K562 (cell line): Measurements from ENCODE around the gene EIF2S2. TPM values are rescaled to one million over a fixed set of nuclear protein-coding genes. Genes with fewer than 3 reads are reported as not detected.

Experiments
- ATAC-seq: fragments of 200-7000 bp; cut with Tn5 transposase; 3 replicates; pipeline ENCODE4 v1.9.1; 2020; ENCODE audit warnings: moderate library complexity
- BruUV-seq: library from RNA; stranded (reverse); fragments of 400-500 nt; replicated peaks from 2 replicates; lab custom pipeline; 2021; lab: Mats Ljungman, UMichigan
- CTCF ChIA-PET: fragments of 300-600 bp; formaldehyde crosslinking; extraction: SDS; loops from one replicate; lab custom pipeline; 2021; ENCODE audit warnings: low intra/inter-chr PET ratio; lab: Yijun Ruan, JAX
- POLR2A ChIA-PET: fragments of 300-600, 350-650 bp; sonication (Branson Sonifier 250); formaldehyde crosslinking; extraction: SDS; loops from one replicate; lab custom pipeline; 2021; ENCODE audit warnings: antibody characterized with exemption, inconsistent platforms; lab: Yijun Ruan, JAX
- DNase-seq, 4 experiments: peaks; one replicate each; pipeline versions ENCODE4 v3.0.0 to v3.0.0-alpha.2; 2011 to 2018; ENCODE audit warnings: low spot score in 3 of 4, mixed read lengths in 3 of 4; ENCODE audit errors: extremely low read depth in 1 of 4
- FAIRE-seq: peaks from 2 replicates; lab custom pipeline; 2011; peaks lifted over from hg19 to GRCh38; lab: Jason Lieb, UNC
- H2AFZ ChIP-seq: 2 replicates; pipeline ENCODE4 v1.6.0; 2011; ENCODE audit warnings: low read depth, low read length, control low read depth, inconsistent platforms
- H3K27ac ChIP-seq: fragments of 200-600 bp; 3 replicates; pipeline ENCODE4 v1.8.0; 2011; ENCODE audit warnings: low read depth, mild to moderate bottlenecking, control low read depth, inconsistent platforms, low read length, moderate library complexity, mixed read lengths; ENCODE audit errors: extremely low read depth
- H3K27me3 ChIP-seq, 2 experiments: fragments of 300-600 bp in 1 of 2; 2 replicates in 1 of 2; 3 replicates in 1 of 2; pipeline versions ENCODE4 v1.6.0 to v1.8.0; 2011; ENCODE audit warnings: inconsistent platforms in 2 of 2, low read length in 2 of 2, mild to moderate bottlenecking in 1 of 2, mixed read lengths in 1 of 2, moderate library complexity in 1 of 2; ENCODE audit not compliant: control insufficient read depth in 2 of 2, insufficient read depth in 2 of 2
- H3K36me3 ChIP-seq: fragments of 300-600 bp; 3 replicates; pipeline ENCODE4 v1.8.0; 2011; ENCODE audit warnings: mild to moderate bottlenecking, low read length, inconsistent platforms; ENCODE audit not compliant: control insufficient read depth, insufficient read depth
- H3K4me1 ChIP-seq, 2 experiments: fragments of 200-600 bp in 1 of 2; replicated peaks in 1 of 2; 2 replicates in 1 of 2; 3 replicates in 1 of 2; pipeline versions ENCODE4 v1.5.1 to v1.8.0; 2011; ENCODE audit warnings: inconsistent platforms in 2 of 2, low read length in 2 of 2, mild to moderate bottlenecking in 1 of 2, mixed read lengths in 1 of 2, moderate library complexity in 1 of 2; ENCODE audit not compliant: control insufficient read depth in 2 of 2, insufficient read depth in 2 of 2
- H3K4me2 ChIP-seq: 2 replicates; pipeline ENCODE4 v1.6.1; 2011; ENCODE audit warnings: low read length, control low read depth, inconsistent platforms, mixed read lengths; ENCODE audit not compliant: insufficient read depth
- H3K4me3 ChIP-seq: fragments of 200-600 bp; sonication (generic), shearing (Covaris generic); 2 replicates; pipeline ENCODE4 v1.5.1; 2016; ENCODE audit warnings: control low read depth, inconsistent platforms
- H3K79me2 ChIP-seq: fragments of 200-600 bp; 3 replicates; pipeline ENCODE4 v1.8.0; 2011; ENCODE audit warnings: low read length, inconsistent platforms; ENCODE audit not compliant: control insufficient read depth, insufficient read depth
- H3K9ac ChIP-seq, 2 experiments: 2 replicates each; pipeline versions ENCODE4 v1.6.0 to v1.6.1; 2011; ENCODE audit warnings: low read depth in 2 of 2, low read length in 2 of 2, control low read depth in 1 of 2, inconsistent platforms in 1 of 2, mild to moderate bottlenecking in 1 of 2, mixed read lengths in 1 of 2; ENCODE audit not compliant: insufficient read depth in 1 of 2
- H3K9me1 ChIP-seq: one replicate; pipeline ENCODE4 v1.6.0; 2011; ENCODE audit warnings: inconsistent platforms, mild to moderate bottlenecking, low read length, moderate library complexity; ENCODE audit not compliant: control insufficient read depth, insufficient read depth
- H3K9me3 ChIP-seq: replicated peaks from 2 replicates; pipeline ENCODE4 v1.5.1; 2011; ENCODE audit warnings: low read depth, low read length, inconsistent platforms; ENCODE audit not compliant: control insufficient read depth, insufficient read depth
- H4K20me1 ChIP-seq: replicated peaks from 2 replicates; pipeline ENCODE4 v1.6.1; 2011; ENCODE audit warnings: low read length, inconsistent platforms, mixed read lengths; ENCODE audit not compliant: control insufficient read depth, insufficient read depth
- CCAR2 ChIP-seq: fragments of 200-400 bp; formaldehyde crosslinking; IDR thresholded peaks from 2 replicates; pipeline ENCODE4 v1.6.1; 2017; ENCODE audit warnings: mild to moderate bottlenecking, low read depth, low read length
- DNMT1 ChIP-seq: fragments of 450-650 bp; IDR thresholded peaks from 2 replicates; pipeline ENCODE4 v1.6.1; 2016; ENCODE audit warnings: antibody characterized with exemption, mild to moderate bottlenecking
- E2F3 ChIP-seq: fragments of 250-450 bp; sonication (Bioruptor Pico); IDR thresholded peaks from 2 replicates; pipeline ENCODE4 v1.4.0; 2020; ENCODE audit warnings: mild to moderate bottlenecking
- KAT2B ChIP-seq: IDR thresholded peaks from one replicate; pipeline ENCODE4 v1.6.1; 2012; ENCODE audit warnings: low read depth, mild to moderate bottlenecking, control low read depth, inconsistent platforms, low read length, moderate library complexity
- L3MBTL2 ChIP-seq: fragments of 450-650 bp; IDR thresholded peaks from 2 replicates; pipeline ENCODE4 v1.6.1; 2016; ENCODE audit warnings: mild to moderate bottlenecking, moderate library complexity
- MCM2 ChIP-seq: fragments of 450-650 bp; IDR thresholded peaks from 2 replicates; pipeline ENCODE4 v1.6.1; 2017; ENCODE audit warnings: low read depth, mild to moderate bottlenecking
- MCM7 ChIP-seq, 2 experiments: fragments of 450-650 bp; IDR thresholded peaks; 2 replicates each; pipeline ENCODE4 v1.6.1; 2016 to 2018
- NBN ChIP-seq: fragments of 450-650 bp; IDR thresholded peaks from 2 replicates; pipeline ENCODE4 v1.6.1; 2016; ENCODE audit warnings: low read depth, mild to moderate bottlenecking
- NR2C1 ChIP-seq, 2 experiments: fragments of 450-650 bp; IDR thresholded peaks; 2 replicates each; pipeline ENCODE4 v1.6.1; 2017; ENCODE audit warnings: mild to moderate bottlenecking in 2 of 2, antibody characterized with exemption in 1 of 2, inconsistent platforms in 1 of 2, missing compliant biosample characterization in 1 of 2, missing genetic modification characterization in 1 of 2
- POLR2G ChIP-seq: fragments of 200-400 bp; formaldehyde crosslinking; IDR thresholded peaks from 2 replicates; pipeline ENCODE4 v1.6.1; 2017; ENCODE audit warnings: low read depth, mild to moderate bottlenecking, antibody characterized with exemption, low read length, moderate library complexity
- RAD21 ChIP-seq, 2 experiments: fragments of 250-450 bp in 1 of 2; fragments of 450-650 bp in 1 of 2; sonication (Bioruptor Pico) in 1 of 2; formaldehyde crosslinking in 1 of 2; IDR thresholded peaks in 1 of 2; conservative IDR thresholded peaks in 1 of 2; 2 replicates each; pipeline versions ENCODE4 v1.4.0 to v1.8.0; 2020 to 2022; ENCODE audit warnings: mild to moderate bottlenecking in 2 of 2, moderate library complexity in 1 of 2
- RBM15 ChIP-seq: fragments of 200-400 bp; formaldehyde crosslinking; IDR thresholded peaks from 2 replicates; pipeline ENCODE4 v1.6.1; 2018; ENCODE audit warnings: mild to moderate bottlenecking, low read length, moderate library complexity; ENCODE audit not compliant: insufficient read depth
- SIN3A ChIP-seq, 2 experiments: fragments of 150-350 bp in 1 of 2; IDR thresholded peaks; 2 replicates each; pipeline ENCODE4 v1.6.1; 2011 to 2016; ENCODE audit warnings: borderline replicate concordance in 2 of 2, low read depth in 2 of 2, low read length in 2 of 2, mild to moderate bottlenecking in 2 of 2, moderate library complexity in 2 of 2; ENCODE audit not compliant: control insufficient read depth in 1 of 2
- SNAPC5 ChIP-seq: fragments of 250-450 bp; sonication (Bioruptor Pico); IDR thresholded peaks from 2 replicates; pipeline ENCODE4 v1.8.0; 2021; ENCODE audit warnings: moderate library complexity, mild to moderate bottlenecking, inconsistent platforms
- TARDBP ChIP-seq: fragments of 450-650 bp; IDR thresholded peaks from 2 replicates; pipeline ENCODE4 v1.6.1; 2016
- ZBTB43 ChIP-seq: sonication (generic); formaldehyde crosslinking; IDR thresholded peaks from 2 replicates; pipeline ENCODE4 v1.8.0; 2023; ENCODE audit warnings: mild to moderate bottlenecking, missing genetic modification reagents
- ZBTB7A ChIP-seq: IDR thresholded peaks from 2 replicates; pipeline ENCODE4 v1.6.1; 2011; ENCODE audit warnings: low read depth, mild to moderate bottlenecking, low read length, moderate library complexity, borderline replicate concordance; ENCODE audit not compliant: control insufficient read depth
- ZNF134 ChIP-seq: fragments of 250-450 bp; sonication (Bioruptor Pico); conservative IDR thresholded peaks from 2 replicates; pipeline ENCODE4 v1.4.0; 2020
- ZNF165 ChIP-seq: fragments of 250-450 bp; sonication (Bioruptor Pico); IDR thresholded peaks from 2 replicates; pipeline ENCODE4 v1.4.0; 2020; ENCODE audit warnings: borderline replicate concordance
- ZNF354B ChIP-seq: fragments of 250-450 bp; sonication (Bioruptor Pico); IDR thresholded peaks from 2 replicates; pipeline ENCODE4 v1.4.0; 2020
- ZNF707 ChIP-seq: fragments of 250-450 bp; sonication (Bioruptor Pico); conservative IDR thresholded peaks from 2 replicates; pipeline ENCODE4 v1.8.0; 2022; ENCODE audit warnings: inconsistent platforms, mild to moderate bottlenecking, moderate library complexity
- WGBS: fragments of 100-300 bp; shearing (Covaris generic); methylation state at CpG from one replicate; pipeline ENCODE4 v1.1.6; 2016; ENCODE audit warnings: low coverage, mixed read lengths; ENCODE audit not compliant: insufficient coverage; ENCODE audit errors: missing lambda C conversion rate; 5-methylcytosine and 5-hydroxymethylcytosine counted together
- in situ Hi-C: fragments of 300-500 bp; cut with MboI; formaldehyde crosslinking; loops from 4 replicates; pipeline ENCODE4 v1.15.0; 2018; ENCODE audit warnings: inconsistent platforms, mixed read lengths
- intact Hi-C: fragments of 100-400 bp; cut with micrococcal nuclease; formaldehyde crosslinking; loops from 2 replicates; pipeline ENCODE4 v1.14.2; 2022
- polyA plus RNA-seq, 8 experiments: library from polyadenylated mRNA; depleted of rRNA in 4 of 8; stranded (reverse) in 5 of 8; unstranded in 3 of 8; fragments of >200 nt; fragmentation: Nextera tagmentation in 2 of 8; fragmentation: Illumina TruSeq in 1 of 8; extraction: Ambion mirVana in 2 of 8; extraction: Trizol in 1 of 8; gene quantifications; 2 replicates each; pipeline versions ENCODE4 v1.2.1 to v1.2.3, GENCODE V29; 2011 to 2014; ENCODE audit warnings: inconsistent platforms in 1 of 8, missing spikeins in 1 of 8
- total RNA-seq, 7 experiments: library from RNA; depleted of rRNA in 6 of 7; stranded (reverse); fragments of >200 nt in 6 of 7; fragmentation: Illumina TruSeq in 2 of 7; extraction: Trizol in 2 of 7; gene quantifications; 2 replicates each; pipeline versions ENCODE4 v1.2.1 to v1.2.3, GENCODE V29; 2011 to 2021; ENCODE audit warnings: low replicate concordance in 1 of 7
- TF ChIP-seq, protein P1 (sequence below): sonication (generic); formaldehyde crosslinking; IDR thresholded peaks from 2 replicates; pipeline ENCODE4 v1.8.0; 2022; ENCODE audit warnings: missing genetic modification reagents, mild to moderate bottlenecking, moderate library complexity, borderline replicate concordance

EIF2S2 gene
- total and polyA plus RNA-seq, 9 of the 15 experiments (the other 6 are each of a cell fraction or from before 2014, with no cell fraction given) = 79.7 to 220 (median 154) TPM

- peak; percentile 23 for ATAC-seq
- Histone ChIP-seq H4K20me1 (peaks cover 37% of the 10 kb centered on the region), H3K4me3 (peak overlapping the region; percentile 99), H3K27ac (peak overlapping the region; percentile 99), H2AFZ (peak overlapping the region; percentile 94), H3K79me2 (peaks cover 45% of the 10 kb centered on the region), H3K4me1 (peaks cover 17 to 21% of the 10 kb centered on the region in 2 experiments; a peak in 4 of 5 replicates), H3K9ac (peak overlapping the region; percentile 100), H3K27me3 (no peaks in the 10 kb centered on the region), H3K9me1 (no peaks in the 10 kb centered on the region), H3K4me2 (peak overlapping the region; percentile 99), H3K36me3 (peaks cover 36% of the 10 kb centered on the region), H3K9me3 (no peaks in the 10 kb centered on the region)
- intact Hi-C loops = no loop called here
- ChIA-PET CTCF (interaction anchor here (1.2 kb wide), 1 partner anchor 27 kb away, joined by 3 read pairs; no protein-coding TSS in a partner anchor), POLR2A (interaction anchor here (0.6 to 2.8 kb wide), 26 partner anchors 9 to 708 kb away, joined by 3 to 32 read pairs (median 4); partner anchors contain the start of genes CHMP4B and RALY)
- DNase-seq = peak in 2 of 4 experiments; percentile 46 to 61
- TSS peak; percentile 99 for BruUV-seq
- WGBS = 3% methylated on average over 18 of the region's 18 CpGs
- in situ Hi-C loops = no loop called here
- no peak for FAIRE-seq
- TF ChIP-seq NBN (peak; percentile 45; the same call in 1 of the 2 replicates), RAD21 (CRISPR knock-in tag; conservative IDR thresholded peaks at IDR 0.05 in 1 of 2, IDR thresholded peaks at IDR 0.05 in 1 of 2) (no peak), MCM2 (no peak), SIN3A (IDR thresholded peaks at IDR 0.05; ENCODE audit: borderline replicate concordance in 2 of 2, control insufficient read depth in 1 of 2, low read depth in 2 of 2, low read length in 2 of 2) (peak in 1 of 2 experiments; percentile 7; a peak in 2 of 4 replicates), ZNF165 (CRISPR knock-in tag) (no peak), ZNF707 (no peak), E2F3 (no peak), POLR2G (no peak), RBM15 (no peak), ZNF134 (CRISPR knock-in tag) (no peak), KAT2B (no peak), ZNF354B (no peak), CCAR2 (no peak), NR2C1 (IDR thresholded peaks at IDR 0.05) (no peak), NR2C1 (tag; IDR thresholded peaks at IDR 0.05) (no peak), L3MBTL2 (peak; percentile 2; the same call in 1 of the 2 replicates), TARDBP (peak; percentile 29; the same call in 1 of the 2 replicates), SNAPC5 (CRISPR knock-in tag) (no peak), ZBTB43 (CRISPR knock-in tag) (no peak), ZBTB7A (no peak), MCM7 (IDR thresholded peaks at IDR 0.05) (no peak), DNMT1 (no peak)
- TF ChIP-seq, protein P1, sequence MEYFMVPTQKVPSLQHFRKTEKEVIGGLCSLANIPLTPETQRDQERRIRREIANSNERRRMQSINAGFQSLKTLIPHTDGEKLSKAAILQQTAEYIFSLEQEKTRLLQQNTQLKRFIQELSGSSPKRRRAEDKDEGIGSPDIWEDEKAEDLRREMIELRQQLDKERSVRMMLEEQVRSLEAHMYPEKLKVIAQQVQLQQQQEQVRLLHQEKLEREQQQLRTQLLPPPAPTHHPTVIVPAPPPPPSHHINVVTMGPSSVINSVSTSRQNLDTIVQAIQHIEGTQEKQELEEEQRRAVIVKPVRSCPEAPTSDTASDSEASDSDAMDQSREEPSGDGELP (CRISPR knock-in tag) = no peak
Measured at GRCh38 chr20:34112600-34113101, 608 bp upstream of the EIF2S2 start.
